ENCODE measurements around the gene PID1.

PID1 gene

GRCh38 chr2:229218329-229218921 is 52.7 kb downstream of the PID1 start:
- H3K4me3 ChIP-seq (ENCODE audit: low read depth, low read length) = no peak overlapping the region
- DNase-seq (ENCODE audit: low read depth) = no peak
- in situ Hi-C loops (cut with HindIII; ENCODE audit: low sequenced_read_pairs) = no loop called here
- TF ChIP-seq CTCF (IDR thresholded peaks at IDR 0.05; ENCODE audit: low read depth, low read length, missing control alignments) = no peak

GRCh38 chr2:229212241-229212640 is 58.8 kb downstream of the PID1 start:
- H3K4me3 ChIP-seq (ENCODE audit: low read depth, low read length) = no peak overlapping the region
- DNase-seq (ENCODE audit: low read depth) = no peak
- in situ Hi-C loops (cut with HindIII; ENCODE audit: low sequenced_read_pairs) = loop anchor here (5.0 kb wide), 1 partner anchor 35 kb away; no protein-coding TSS in a partner anchor
- TF ChIP-seq CTCF (IDR thresholded peaks at IDR 0.05; ENCODE audit: low read depth, low read length, missing control alignments) = no peak

GRCh38 chr2:229210641-229211040 is 60.4 kb downstream of the PID1 start:
- no peak overlapping the region for H3K4me3 ChIP-seq (ENCODE audit: low read depth, low read length)
- in situ Hi-C loops (cut with HindIII; ENCODE audit: low sequenced_read_pairs) = loop anchor here (5.0 kb wide), 1 partner anchor 33 kb away; no protein-coding TSS in a partner anchor
- TF ChIP-seq CTCF (IDR thresholded peaks at IDR 0.05; ENCODE audit: low read depth, low read length, missing control alignments) = no peak
- DNase-seq (ENCODE audit: low read depth) = no peak

DNA sequence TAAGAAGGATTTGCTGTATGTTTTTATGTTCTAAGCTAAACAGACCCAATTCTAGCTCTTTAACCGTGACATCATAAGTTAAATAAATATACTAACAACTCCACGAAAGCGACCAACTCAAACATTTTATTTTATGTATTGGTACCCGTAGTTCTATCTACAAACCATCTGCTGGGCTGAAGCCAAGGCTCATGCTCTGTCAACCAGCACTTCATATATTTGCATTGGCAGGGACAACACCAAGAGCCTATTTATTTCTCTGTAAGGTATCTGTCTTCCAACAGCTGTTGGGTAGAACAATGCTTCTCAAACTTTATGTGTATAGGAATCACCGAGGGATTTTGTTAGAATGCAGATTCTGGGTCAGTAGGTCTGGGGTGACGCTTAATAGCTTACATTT is 64.5 kb downstream of the PID1 start:
- in situ Hi-C loops (cut with HindIII; ENCODE audit: low sequenced_read_pairs) = no loop called here
- no peak for TF ChIP-seq CTCF (IDR thresholded peaks at IDR 0.05; ENCODE audit: low read depth, low read length, missing control alignments)
- DNase-seq (ENCODE audit: low read depth) = no peak
- no peak overlapping the region for H3K4me3 ChIP-seq (ENCODE audit: low read depth, low read length)

GRCh38 chr2:229205704-229206103 is 65.4 kb downstream of the PID1 start:
- no peak overlapping the region for H3K4me3 ChIP-seq (ENCODE audit: low read depth, low read length)
- TF ChIP-seq CTCF (IDR thresholded peaks at IDR 0.05; ENCODE audit: low read depth, low read length, missing control alignments) = no peak
- DNase-seq (ENCODE audit: low read depth) = no peak
- in situ Hi-C loops (cut with HindIII; ENCODE audit: low sequenced_read_pairs) = no loop called here

GRCh38 chr2:229202646-229203045 is 68.4 kb downstream of the PID1 start:
- no peak overlapping the region for H3K4me3 ChIP-seq (ENCODE audit: low read depth, low read length)
- no peak for DNase-seq (ENCODE audit: low read depth)
- in situ Hi-C loops (cut with HindIII; ENCODE audit: low sequenced_read_pairs) = no loop called here
- no peak for TF ChIP-seq CTCF (IDR thresholded peaks at IDR 0.05; ENCODE audit: low read depth, low read length, missing control alignments)

Data from astrocyte of the cerebellum (primary cell).